ENCODE results near the gene ABRAXAS1. TPM values are rescaled to one million over a fixed set of nuclear protein-coding genes. Genes with fewer than 3 reads are reported as not detected.

Gene ABRAXAS1
- total RNA-seq, 1 donor from 2014 or later = 15.5 TPM

DNA sequence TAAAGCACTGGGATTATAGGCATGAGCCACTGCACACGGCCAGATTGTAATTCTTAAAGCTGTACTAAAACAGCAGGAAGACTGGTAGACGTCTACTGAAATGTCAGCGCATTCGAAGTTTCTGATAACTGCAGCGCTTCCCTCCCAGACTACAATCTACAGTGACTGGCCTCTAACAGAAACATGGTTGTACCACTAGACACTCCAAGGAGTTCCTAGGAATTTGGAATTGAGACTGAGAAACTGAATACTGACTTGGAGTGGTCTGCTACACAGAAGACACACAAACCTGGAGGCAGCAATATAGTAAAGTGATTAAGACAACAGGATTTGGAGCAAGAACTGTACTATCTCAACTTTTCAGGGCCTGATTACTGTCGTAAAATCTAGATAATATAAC, 30.2 kb downstream of the ABRAXAS1 start:
- DNase-seq (ENCODE audit: low spot score) = no peak

DNA sequence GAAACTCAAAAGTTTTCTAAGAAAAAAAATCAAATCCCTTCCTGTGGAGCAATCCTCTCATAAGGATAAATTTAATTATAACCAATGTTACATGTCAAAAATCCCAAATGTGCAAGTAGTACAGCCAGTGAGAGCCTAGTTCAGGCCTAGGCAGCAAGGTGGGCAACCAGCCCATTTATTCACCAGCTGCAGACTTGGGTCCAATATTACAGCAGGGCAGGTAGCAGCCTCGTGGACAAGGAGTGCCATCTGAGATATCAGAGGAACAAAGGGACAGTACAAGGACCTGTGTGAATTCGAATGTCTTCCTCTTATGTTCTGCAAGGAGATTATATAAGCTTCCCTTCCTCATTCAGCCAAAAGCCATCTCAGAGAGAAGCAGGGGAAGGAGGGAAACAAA, 35.9 kb downstream of the ABRAXAS1 start:
- no peak for DNase-seq (ENCODE audit: low spot score)

DNA sequence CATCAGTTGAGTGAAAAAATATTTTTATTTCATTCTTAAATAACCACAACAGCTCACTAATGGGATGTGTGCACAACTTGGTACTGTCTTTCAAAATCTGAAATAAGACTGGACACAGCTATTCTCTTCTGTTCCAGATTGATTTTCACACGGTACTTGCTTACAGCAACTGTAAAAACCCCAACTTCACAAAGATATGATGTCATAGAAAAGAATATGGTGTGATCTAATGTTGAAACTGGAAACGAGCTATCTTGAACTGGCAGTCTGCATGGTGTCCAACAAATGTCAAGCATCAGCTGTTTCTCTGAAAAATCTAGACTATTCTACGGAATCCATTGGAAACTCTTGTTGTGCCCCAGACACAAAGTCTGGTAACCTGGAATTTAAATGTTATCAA, 44.0 kb downstream of the ABRAXAS1 start:
- DNase-seq (ENCODE audit: low spot score) = no peak

DNA sequence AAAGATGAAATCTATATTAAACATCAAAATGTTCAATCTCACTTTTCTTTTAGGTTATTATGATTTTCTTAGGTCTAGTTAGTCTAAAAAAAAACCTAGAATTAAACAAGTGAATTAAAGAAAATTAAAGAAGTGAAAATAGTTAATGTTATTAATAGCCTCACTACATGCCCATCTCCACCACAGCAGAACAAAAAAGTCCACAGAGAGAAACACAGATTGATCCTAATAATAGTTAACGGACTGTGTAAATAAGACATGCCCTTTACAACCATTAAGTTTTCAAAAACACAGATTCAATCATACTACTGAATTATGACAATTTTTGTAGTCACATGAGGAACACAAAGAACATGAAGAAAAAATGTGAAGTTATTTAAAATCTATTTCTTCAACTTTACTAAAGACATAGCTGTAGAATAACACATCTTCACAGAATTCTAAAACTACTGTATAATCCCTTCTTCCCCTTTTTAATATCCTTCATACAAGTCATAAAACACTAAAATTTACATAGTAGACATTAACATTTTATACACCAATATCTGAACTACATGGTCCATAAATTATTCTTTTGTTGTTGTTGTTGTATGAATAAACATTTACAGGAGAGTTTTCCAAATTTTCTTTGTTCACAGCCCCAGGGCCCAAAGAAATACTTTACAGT, 44.6 kb downstream of the ABRAXAS1 start:
- DNase-seq (ENCODE audit: low spot score) = no peak

DNA sequence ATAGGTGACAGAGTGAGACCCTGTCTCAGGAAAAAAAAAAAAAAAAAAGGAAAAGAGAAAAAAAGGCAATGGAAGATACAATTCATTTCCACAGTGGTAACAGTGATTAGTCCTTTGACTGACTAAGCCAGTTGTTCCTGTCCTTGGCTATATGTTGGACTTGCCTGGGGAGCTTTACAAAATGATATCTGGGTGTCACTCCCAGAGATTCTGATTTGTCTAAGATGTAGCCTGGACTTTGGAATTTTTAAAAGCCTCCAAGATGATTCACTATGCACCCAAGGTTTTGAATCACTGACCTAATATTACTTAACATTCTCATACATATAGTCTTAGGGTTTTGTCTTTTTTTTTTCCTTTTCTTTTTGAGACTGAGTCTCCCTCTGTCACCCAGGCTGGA, 46.2 kb downstream of the ABRAXAS1 start:
- DNase-seq (ENCODE audit: low spot score) = no peak

DNA sequence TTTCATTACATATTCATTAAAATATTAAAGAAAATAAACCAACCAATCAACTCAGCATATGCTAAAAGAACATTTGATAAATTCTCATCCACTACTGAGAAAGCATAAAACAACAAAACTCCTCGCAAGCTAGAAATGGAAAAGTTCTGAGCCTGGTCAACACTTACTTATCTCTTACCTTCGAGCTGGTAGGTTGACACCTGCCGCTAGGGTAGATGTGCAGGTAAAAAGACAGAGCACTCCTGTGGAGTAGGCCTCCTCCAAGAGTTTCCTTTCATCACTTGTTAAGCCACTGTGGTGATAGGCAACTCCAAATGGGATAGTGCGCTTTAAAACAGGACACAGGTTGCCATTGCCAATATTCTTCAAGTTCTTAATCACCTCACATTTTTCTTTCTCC, 48.2 kb downstream of the ABRAXAS1 start:
- DNase-seq (ENCODE audit: low spot score) = no peak

DNA sequence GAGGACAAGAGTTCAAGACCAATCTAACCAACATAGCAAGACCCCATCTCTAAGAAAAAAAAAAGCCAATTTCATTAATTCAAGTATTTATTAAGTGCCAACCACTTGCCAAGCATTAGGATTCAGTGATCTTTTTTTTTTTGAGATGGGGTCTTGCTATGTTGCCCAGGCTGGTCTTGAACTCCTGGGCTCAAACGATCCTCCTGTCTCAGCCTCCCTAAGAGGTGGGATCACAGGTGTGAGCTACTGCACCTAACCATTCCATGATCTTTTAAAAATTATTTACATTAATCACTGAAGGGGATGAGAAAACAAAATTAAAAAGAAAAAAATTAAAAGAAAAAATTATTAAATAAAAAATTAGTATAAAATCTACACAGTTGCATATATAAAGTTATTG, 53.7 kb downstream of the ABRAXAS1 start:
- no peak for DNase-seq (ENCODE audit: low spot score)

DNA sequence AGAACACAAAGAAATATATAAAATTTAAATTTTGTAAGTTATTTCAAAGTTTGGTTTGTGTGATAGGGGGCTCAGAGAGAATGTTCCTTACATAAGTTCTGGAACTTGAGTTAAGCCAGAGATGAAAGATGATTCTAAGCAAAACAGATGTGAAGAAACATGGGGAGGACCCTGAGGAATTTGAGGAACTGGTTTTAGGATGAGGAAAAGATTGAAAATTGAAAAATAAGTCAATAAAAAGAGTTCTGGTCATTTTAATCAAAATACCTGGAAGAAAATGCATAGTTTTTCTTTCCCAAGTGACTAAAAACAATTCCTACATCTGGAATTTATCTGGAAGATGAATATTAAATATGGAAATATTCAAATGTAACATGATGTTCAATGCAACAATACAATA, 66.7 kb downstream of the ABRAXAS1 start:
- no peak for DNase-seq (ENCODE audit: low spot score)

DNA sequence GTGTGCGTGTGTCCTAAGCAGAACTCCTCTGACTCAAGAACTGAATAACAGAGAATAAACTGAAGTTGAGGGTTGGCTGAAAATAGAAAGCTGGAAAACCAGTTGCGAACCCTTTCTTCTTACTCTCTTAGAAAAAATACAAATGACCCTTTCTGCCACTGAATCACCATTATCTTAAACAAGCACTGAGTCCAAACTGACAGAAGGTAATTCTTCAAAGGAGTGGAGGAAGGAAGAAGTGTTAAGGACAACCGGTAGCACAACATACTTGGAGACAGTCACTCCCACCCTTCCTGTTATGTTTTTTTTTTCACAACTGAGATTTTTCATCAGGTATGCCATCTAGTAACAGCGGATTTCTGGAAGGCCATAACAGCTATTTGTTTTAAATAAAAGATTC, 67.3 kb downstream of the ABRAXAS1 start:
- DNase-seq (ENCODE audit: low spot score) = no peak

DNA sequence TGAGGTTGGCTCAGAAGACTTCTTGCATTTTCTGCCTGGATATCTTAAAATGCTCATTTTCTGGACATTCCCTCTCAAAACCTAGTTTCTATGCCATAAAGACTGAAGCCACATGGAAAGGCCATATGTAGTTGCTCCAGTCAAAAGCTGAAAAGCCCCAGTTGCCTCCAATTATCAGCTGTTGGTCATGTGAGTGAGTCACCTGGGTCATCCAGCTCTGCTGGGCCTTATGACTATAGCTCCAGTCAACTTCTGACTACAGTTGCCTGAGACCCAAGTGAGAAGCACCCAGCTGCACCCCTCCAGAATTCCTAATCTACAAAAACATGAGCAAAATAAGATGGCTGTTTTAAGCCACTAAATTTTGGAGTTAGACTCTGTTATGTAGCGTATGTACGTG, 71.2 kb downstream of the ABRAXAS1 start:
- no peak for DNase-seq (ENCODE audit: low spot score)

Other genes with a start within 250 kb of the ABRAXAS1 start
- gene COQ2, start 200.3 kb downstream of the ABRAXAS1 start, total RNA-seq = 10.0 TPM
- 5.9 TPM for gene HPSE, start 150.3 kb downstream of the ABRAXAS1 start, total RNA-seq
- gene HELQ, start 29.3 kb downstream of the ABRAXAS1 start, total RNA-seq = 15.9 TPM
- gene MRPS18C, start 29.0 kb downstream of the ABRAXAS1 start, total RNA-seq = 27.9 TPM
- gene GPAT3, start 51.0 kb upstream of the ABRAXAS1 start, total RNA-seq = 11.2 TPM

All from mucosa of gallbladder (tissue), 1 donor.